ENCODE data around the gene FLOT1. TPM values are rescaled to one million over a fixed set of nuclear protein-coding genes. Genes with fewer than 3 reads are reported as not detected.

The FLOT1 gene
- total and polyA plus RNA-seq, 9 of the 15 experiments (the other 6 are each of a cell fraction or from before 2014, with no cell fraction given): 11.7 to 149 (median 118) TPM

DNA sequence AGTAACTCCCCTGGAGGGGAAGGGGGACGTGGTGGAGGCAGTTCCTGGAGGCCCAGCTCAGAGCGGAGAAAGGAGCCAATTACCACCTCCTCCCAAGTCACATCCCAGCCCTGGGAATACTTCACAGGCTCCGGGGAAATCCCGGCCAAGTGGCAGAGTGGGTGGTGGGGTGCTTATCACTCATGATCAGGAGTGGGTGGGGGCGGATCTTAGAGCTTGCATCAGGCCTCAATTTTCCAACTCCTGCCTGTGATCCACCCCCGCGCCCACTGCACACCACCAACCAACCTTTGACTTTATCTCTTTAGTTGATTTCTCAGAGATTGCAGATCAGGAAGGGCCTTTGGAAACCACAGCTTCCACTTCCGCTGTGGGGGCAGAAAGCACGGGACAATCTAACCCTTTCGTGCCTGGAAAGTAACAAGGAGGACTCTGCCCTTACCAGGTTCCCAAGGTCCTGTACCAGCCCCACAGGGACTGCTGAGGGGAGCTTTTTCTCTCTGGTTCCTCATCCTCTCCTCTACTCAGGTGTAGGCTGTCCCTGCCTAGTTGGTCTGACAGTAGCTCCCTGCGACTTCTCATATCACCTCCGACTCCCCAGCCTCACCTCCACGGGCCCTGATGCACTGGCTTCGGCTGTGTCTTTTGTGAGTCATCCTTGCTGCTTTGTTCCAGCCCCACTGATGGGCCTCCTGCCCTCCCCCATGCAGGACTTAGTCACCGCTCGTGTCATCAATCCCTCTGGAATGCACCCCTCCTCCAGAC is 26.8 kb upstream of the FLOT1 start (continued):
- TF ChIP-seq, protein P1, sequence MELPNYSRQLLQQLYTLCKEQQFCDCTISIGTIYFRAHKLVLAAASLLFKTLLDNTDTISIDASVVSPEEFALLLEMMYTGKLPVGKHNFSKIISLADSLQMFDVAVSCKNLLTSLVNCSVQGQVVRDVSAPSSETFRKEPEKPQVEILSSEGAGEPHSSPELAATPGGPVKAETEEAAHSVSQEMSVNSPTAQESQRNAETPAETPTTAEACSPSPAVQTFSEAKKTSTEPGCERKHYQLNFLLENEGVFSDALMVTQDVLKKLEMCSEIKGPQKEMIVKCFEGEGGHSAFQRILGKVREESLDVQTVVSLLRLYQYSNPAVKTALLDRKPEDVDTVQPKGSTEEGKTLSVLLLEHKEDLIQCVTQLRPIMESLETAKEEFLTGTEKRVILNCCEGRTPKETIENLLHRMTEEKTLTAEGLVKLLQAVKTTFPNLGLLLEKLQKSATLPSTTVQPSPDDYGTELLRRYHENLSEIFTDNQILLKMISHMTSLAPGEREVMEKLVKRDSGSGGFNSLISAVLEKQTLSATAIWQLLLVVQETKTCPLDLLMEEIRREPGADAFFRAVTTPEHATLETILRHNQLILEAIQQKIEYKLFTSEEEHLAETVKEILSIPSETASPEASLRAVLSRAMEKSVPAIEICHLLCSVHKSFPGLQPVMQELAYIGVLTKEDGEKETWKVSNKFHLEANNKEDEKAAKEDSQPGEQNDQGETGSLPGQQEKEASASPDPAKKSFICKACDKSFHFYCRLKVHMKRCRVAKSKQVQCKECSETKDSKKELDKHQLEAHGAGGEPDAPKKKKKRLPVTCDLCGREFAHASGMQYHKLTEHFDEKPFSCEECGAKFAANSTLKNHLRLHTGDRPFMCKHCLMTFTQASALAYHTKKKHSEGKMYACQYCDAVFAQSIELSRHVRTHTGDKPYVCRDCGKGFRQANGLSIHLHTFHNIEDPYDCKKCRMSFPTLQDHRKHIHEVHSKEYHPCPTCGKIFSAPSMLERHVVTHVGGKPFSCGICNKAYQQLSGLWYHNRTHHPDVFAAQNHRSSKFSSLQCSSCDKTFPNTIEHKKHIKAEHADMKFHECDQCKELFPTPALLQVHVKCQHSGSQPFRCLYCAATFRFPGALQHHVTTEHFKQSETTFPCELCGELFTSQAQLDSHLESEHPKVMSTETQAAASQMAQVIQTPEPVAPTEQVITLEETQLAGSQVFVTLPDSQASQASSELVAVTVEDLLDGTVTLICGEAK (IDR thresholded peaks at IDR 0.05): peak; percentile 71
- TF ChIP-seq, protein P1 (CRISPR knock-in tag; IDR thresholded peaks at IDR 0.05): no peak
- TF ChIP-seq, protein P2, sequence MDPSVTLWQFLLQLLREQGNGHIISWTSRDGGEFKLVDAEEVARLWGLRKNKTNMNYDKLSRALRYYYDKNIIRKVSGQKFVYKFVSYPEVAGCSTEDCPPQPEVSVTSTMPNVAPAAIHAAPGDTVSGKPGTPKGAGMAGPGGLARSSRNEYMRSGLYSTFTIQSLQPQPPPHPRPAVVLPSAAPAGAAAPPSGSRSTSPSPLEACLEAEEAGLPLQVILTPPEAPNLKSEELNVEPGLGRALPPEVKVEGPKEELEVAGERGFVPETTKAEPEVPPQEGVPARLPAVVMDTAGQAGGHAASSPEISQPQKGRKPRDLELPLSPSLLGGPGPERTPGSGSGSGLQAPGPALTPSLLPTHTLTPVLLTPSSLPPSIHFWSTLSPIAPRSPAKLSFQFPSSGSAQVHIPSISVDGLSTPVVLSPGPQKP (CRISPR knock-in tag; IDR thresholded peaks at IDR 0.05): no peak
- TF ChIP-seq FOXK1 (CRISPR knock-in tag; IDR thresholded peaks at IDR 0.05; ENCODE audit: borderline replicate concordance) (no peak), SMAD2 (IDR thresholded peaks at IDR 0.05; ENCODE audit: low read depth, low read length) (no peak), ZNF282 (CRISPR knock-in tag; IDR thresholded peaks at IDR 0.05) (no peak), NCOA4 (IDR thresholded peaks at IDR 0.05; ENCODE audit: partially characterized antibody) (no peak), U2AF2 (optimal IDR thresholded peaks at IDR 0.05; ENCODE audit: low read depth, low read length) (no peak), ESRRA (IDR thresholded peaks at IDR 0.05; ENCODE audit: borderline replicate concordance, low read depth) (peak; percentile 91; the same call in 1 of the 2 replicates), HDAC8 (tag; IDR thresholded peaks at IDR 0.05) (0 out of 2 replicates have a peak, but pooled peaks have one; percentile 21), MAZ (CRISPR knock-in tag; conservative IDR thresholded peaks at IDR 0.05 in 1 of 2, IDR thresholded peaks at IDR 0.05 in 1 of 2) (peak; percentile 73 to 79)
- TF ChIP-seq, protein P3, sequence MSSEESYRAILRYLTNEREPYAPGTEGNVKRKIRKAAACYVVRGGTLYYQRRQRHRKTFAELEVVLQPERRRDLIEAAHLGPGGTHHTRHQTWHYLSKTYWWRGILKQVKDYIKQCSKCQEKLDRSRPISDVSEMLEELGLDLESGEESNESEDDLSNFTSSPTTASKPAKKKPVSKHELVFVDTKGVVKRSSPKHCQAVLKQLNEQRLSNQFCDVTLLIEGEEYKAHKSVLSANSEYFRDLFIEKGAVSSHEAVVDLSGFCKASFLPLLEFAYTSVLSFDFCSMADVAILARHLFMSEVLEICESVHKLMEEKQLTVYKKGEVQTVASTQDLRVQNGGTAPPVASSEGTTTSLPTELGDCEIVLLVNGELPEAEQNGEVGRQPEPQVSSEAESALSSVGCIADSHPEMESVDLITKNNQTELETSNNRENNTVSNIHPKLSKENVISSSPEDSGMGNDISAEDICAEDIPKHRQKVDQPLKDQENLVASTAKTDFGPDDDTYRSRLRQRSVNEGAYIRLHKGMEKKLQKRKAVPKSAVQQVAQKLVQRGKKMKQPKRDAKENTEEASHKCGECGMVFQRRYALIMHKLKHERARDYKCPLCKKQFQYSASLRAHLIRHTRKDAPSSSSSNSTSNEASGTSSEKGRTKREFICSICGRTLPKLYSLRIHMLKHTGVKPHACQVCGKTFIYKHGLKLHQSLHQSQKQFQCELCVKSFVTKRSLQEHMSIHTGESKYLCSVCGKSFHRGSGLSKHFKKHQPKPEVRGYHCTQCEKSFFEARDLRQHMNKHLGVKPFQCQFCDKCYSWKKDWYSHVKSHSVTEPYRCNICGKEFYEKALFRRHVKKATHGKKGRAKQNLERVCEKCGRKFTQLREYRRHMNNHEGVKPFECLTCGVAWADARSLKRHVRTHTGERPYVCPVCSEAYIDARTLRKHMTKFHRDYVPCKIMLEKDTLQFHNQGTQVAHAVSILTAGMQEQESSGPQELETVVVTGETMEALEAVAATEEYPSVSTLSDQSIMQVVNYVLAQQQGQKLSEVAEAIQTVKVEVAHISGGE (CRISPR knock-in tag; IDR thresholded peaks at IDR 0.05): peak in 1 of 3 experiments; percentile 48; a peak in 1 of 6 replicates
